Neutrophil (primary cell): ENCODE data around the gene ADAMTS13.

ENCODE experiments used
- H3K27ac ChIP-seq: fragments of 200-600 bp; sonication (generic); 2 replicates; pipeline ENCODE4 v1.5.1; 2016; ENCODE audit warnings: mild to moderate bottlenecking, moderate library complexity
- H3K27me3 ChIP-seq: fragments of 200-600 bp; sonication (generic); 2 replicates; pipeline ENCODE4 v1.6.0; 2016; ENCODE audit warnings: mild to moderate bottlenecking
- H3K36me3 ChIP-seq: fragments of 200-600 bp; sonication (generic); 2 replicates; pipeline ENCODE4 v1.5.1; 2017
- H3K4me1 ChIP-seq, 2 experiments: fragments of 200-600 bp in 1 of 2; sonication (generic) in 1 of 2; 1 replicate in 1 of 2; 2 replicates in 1 of 2; pipeline versions ENCODE4 v1.5.1 to v1.6.1; 2013 to 2016; ENCODE audit warnings: low read depth in 1 of 2, low read length in 1 of 2, mild to moderate bottlenecking in 1 of 2, moderate library complexity in 1 of 2; ENCODE audit not compliant: control insufficient read depth in 1 of 2, insufficient read depth in 1 of 2
- H3K4me3 ChIP-seq, 2 experiments: fragments of 200-600 bp in 1 of 2; sonication (generic) in 1 of 2; 1 replicate in 1 of 2; 2 replicates in 1 of 2; pipeline ENCODE4 v1.5.1; 2013 to 2016; ENCODE audit warnings: low read depth in 1 of 2, low read length in 1 of 2, mild to moderate bottlenecking in 1 of 2, moderate library complexity in 1 of 2
- H3K9me3 ChIP-seq: fragments of 200-600 bp; sonication (generic); 2 replicates; pipeline ENCODE4 v1.5.1; 2016
- TF ChIP-seq, protein P1 (sequence below): fragments of 200-600 bp; sonication (generic); IDR thresholded peaks from 2 replicates; pipeline ENCODE4 v1.5.1; 2016; ENCODE audit warnings: antibody characterized with exemption

The ADAMTS13 gene

GRCh38 chr9:133377721-133378216 lies 44.4 kb upstream of the ADAMTS13 start:
- no peaks in the 10 kb centered on the region for H3K9me3 ChIP-seq
- TF ChIP-seq, protein P1, sequence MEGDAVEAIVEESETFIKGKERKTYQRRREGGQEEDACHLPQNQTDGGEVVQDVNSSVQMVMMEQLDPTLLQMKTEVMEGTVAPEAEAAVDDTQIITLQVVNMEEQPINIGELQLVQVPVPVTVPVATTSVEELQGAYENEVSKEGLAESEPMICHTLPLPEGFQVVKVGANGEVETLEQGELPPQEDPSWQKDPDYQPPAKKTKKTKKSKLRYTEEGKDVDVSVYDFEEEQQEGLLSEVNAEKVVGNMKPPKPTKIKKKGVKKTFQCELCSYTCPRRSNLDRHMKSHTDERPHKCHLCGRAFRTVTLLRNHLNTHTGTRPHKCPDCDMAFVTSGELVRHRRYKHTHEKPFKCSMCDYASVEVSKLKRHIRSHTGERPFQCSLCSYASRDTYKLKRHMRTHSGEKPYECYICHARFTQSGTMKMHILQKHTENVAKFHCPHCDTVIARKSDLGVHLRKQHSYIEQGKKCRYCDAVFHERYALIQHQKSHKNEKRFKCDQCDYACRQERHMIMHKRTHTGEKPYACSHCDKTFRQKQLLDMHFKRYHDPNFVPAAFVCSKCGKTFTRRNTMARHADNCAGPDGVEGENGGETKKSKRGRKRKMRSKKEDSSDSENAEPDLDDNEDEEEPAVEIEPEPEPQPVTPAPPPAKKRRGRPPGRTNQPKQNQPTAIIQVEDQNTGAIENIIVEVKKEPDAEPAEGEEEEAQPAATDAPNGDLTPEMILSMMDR: no peak
- H3K27ac ChIP-seq: no peak overlapping the region
- H3K4me3 ChIP-seq: no peak overlapping the region
- peaks cover 6% of the 10 kb centered on the region for H3K36me3 ChIP-seq
- H3K4me1 ChIP-seq: peaks cover 31 to 37% of the 10 kb centered on the region in 2 experiments
- H3K27me3 ChIP-seq: no peaks in the 10 kb centered on the region

GRCh38 chr9:133378408-133378962 lies 43.7 kb upstream of the ADAMTS13 start:
- no peak overlapping the region for H3K27ac ChIP-seq
- H3K27me3 ChIP-seq: no peaks in the 10 kb centered on the region
- TF ChIP-seq, protein P1: no peak
- no peak overlapping the region for H3K4me3 ChIP-seq
- H3K9me3 ChIP-seq: no peaks in the 10 kb centered on the region
- no peaks in the 10 kb centered on the region for H3K36me3 ChIP-seq
- H3K4me1 ChIP-seq: peaks cover 31 to 37% of the 10 kb centered on the region in 2 experiments

DNA sequence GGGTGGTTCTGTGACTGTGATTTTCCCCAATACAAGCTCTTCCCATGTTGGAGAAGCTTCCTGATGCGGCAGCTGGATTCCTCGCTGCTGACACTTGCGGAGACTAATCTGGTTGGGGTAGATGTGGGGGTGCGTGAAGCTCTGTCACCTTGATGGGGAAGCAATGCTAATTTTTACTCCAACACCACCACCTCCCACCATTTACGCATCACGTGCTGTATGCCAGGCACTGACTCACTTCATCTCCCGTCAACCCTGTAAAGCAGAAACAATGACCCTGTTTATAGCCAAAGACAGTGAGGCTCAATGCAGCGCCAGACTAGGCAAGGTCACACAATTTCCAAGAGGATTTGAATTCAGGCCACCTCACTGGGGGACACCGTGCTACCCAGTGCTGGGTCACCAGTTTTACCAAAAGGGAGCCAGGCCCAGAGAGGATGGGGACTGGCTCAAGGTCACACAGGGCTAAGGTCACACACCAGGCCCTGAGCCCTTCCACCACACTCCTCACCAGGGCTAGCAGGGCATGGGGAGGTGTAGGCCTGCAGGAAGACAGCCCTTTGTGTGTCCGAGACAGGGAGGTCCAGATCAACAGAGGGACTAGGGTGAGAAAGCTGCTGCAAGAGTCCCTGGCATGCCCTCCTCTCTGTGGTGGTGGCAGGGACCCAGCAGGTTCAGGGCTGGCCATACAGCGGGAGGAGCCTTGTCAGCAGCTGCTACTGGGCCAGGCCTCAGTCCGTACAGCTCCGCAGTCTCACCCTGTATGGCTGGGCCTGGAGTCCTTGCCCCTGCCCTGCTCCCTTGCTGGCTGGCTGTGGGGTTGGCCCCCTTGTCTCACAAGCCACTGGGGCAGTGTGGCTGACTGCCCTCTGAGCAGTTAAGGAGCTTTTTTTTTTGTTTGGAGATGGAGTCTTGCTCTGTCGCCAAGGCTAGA lies 42.7 kb upstream of the ADAMTS13 start:
- H3K4me1 ChIP-seq: peaks cover 25 to 31% of the 10 kb centered on the region in 2 experiments
- no peaks in the 10 kb centered on the region for H3K9me3 ChIP-seq
- H3K36me3 ChIP-seq: no peaks in the 10 kb centered on the region
- no peak overlapping the region for H3K4me3 ChIP-seq
- H3K27ac ChIP-seq: no peak overlapping the region
- no peaks in the 10 kb centered on the region for H3K27me3 ChIP-seq
- TF ChIP-seq, protein P1: no peak

- no peaks in the 10 kb centered on the region for H3K36me3 ChIP-seq
Measured at GRCh38 chr9:133380734-133381133, 41.4 kb upstream of the ADAMTS13 start.

GRCh38 chr9:133382507-133383141 lies 39.5 kb upstream of the ADAMTS13 start:
- Histone ChIP-seq H3K9me3 (no peaks in the 10 kb centered on the region), H3K36me3 (no peaks in the 10 kb centered on the region), H3K27me3 (no peaks in the 10 kb centered on the region), H3K27ac (no peak overlapping the region), H3K4me1 (peaks cover 10 to 12% of the 10 kb centered on the region in 2 experiments), H3K4me3 (no peak overlapping the region)
- TF ChIP-seq, protein P1: no peak

More at GRCh38 chr9:133380734-133381133, 41.4 kb upstream of the ADAMTS13 start:
- TF ChIP-seq, protein P1: no peak
- Histone ChIP-seq H3K4me3 (no peak overlapping the region), H3K9me3 (no peaks in the 10 kb centered on the region), H3K27ac (no peak overlapping the region), H3K27me3 (no peaks in the 10 kb centered on the region), H3K4me1 (peaks cover 15 to 20% of the 10 kb centered on the region in 2 experiments)
